Omental fat pad (tissue), 4 donors: Measurements from ENCODE around the gene CTSC. TPM values are rescaled to one million over a fixed set of nuclear protein-coding genes. Genes with fewer than 3 reads are reported as not detected.

ENCODE experiments used
- ATAC-seq: fragments of 150-250 bp; one replicate; pipeline ENCODE4 v1.9.1; 2016; ENCODE audit warnings: mild to moderate bottlenecking, moderate library complexity; ENCODE audit not compliant: low FRiP score
- DNase-seq: peaks from one replicate; pipeline ENCODE4 v3.0.0-alpha.2; 2019; ENCODE audit warnings: low spot score
- total RNA-seq, 4 donors: library from RNA; depleted of rRNA; stranded (reverse); fragments of >200 nt; gene quantifications; one replicate each; pipeline ENCODE4 v1.1.0, GENCODE V29; 2016
- TF ChIP-seq, protein P1 (sequence below), 3 donors: fragments of 450-650 bp; IDR thresholded peaks; one replicate each; pipeline ENCODE4 v1.5.1; 2016 to 2017; ENCODE audit warnings: antibody characterized with exemption in 3 of 3, mild to moderate bottlenecking in 3 of 3, moderate library complexity in 2 of 3

The CTSC gene
- total RNA-seq, 4 donors from 2014 or later: 136 to 234 (median 166) TPM

DNA sequence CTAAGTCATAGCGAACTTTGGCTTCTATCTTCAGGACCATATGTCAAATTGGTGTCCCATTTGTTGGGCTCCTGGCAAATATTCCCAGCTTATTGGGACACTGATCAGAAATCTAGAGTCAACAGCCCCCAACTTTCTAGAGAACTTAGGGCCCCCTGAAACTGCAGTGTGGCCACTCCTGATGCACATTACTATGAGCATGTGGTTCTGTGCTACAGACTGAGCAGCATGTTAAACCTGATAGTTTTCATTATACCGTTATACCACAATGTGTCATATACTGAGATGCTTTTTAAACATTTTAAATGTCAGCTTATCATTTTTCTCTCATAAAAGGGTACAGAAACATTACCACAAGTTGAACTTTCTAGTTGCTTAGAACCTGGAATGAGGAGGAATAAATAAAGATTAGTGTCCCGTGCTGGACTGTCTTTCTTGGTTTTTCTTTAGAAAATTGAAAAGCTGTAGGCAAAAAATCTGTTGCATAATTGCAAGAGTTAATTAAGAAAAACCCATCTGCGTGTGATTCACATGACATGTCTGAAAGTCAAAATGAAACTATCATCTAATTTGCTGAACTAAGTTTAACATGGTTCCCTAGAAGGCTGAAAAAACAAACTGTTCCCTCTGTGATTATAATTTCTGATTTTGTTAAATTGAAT, 16.4 kb upstream of the CTSC start:
- TF ChIP-seq, protein P1, sequence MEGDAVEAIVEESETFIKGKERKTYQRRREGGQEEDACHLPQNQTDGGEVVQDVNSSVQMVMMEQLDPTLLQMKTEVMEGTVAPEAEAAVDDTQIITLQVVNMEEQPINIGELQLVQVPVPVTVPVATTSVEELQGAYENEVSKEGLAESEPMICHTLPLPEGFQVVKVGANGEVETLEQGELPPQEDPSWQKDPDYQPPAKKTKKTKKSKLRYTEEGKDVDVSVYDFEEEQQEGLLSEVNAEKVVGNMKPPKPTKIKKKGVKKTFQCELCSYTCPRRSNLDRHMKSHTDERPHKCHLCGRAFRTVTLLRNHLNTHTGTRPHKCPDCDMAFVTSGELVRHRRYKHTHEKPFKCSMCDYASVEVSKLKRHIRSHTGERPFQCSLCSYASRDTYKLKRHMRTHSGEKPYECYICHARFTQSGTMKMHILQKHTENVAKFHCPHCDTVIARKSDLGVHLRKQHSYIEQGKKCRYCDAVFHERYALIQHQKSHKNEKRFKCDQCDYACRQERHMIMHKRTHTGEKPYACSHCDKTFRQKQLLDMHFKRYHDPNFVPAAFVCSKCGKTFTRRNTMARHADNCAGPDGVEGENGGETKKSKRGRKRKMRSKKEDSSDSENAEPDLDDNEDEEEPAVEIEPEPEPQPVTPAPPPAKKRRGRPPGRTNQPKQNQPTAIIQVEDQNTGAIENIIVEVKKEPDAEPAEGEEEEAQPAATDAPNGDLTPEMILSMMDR (IDR thresholded peaks at IDR 0.05): no peak
- DNase-seq (no peak), ATAC-seq (no peak)

DNA sequence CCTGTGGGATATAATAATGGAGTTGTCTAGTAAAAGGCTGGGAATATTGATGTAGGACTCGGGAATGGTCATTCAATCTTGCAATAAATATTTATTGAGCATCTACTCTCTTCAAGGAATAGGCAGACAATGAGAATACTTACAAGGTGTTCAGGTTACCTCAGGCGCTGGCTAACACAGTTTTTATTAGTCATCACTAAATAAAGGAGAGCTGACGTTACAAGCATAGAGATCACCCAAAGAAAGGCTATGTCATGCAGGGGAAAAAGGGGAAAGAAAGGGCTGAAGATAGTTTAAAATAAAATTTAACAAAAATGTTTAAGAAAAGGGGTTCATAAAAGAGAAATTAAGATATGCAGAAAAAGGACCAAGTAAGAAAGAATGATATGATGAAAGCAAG, 15.8 kb upstream of the CTSC start:
- ATAC-seq (no peak), DNase-seq (no peak)
- TF ChIP-seq, protein P1 (IDR thresholded peaks at IDR 0.05): no peak

DNA sequence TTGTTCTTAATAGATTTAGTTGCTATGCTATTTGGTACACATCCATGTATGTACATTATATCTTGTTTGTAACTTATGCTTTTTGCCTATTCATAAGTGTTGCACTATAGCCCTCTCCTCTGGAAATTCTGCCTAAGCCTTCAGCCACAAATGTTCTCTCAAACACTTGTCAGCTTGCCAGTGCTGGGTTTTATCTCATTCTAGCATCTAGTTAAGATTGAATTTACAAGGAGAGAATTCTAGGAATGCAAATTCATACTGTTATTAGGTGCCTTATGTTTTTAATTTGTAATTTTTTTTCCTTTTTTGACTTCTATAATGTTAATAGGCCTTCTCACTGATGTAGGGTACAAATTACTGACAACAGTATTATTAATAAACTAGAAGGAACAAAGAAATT, 14.6 kb upstream of the CTSC start:
- TF ChIP-seq, protein P1 (IDR thresholded peaks at IDR 0.05): no peak
- no peak for ATAC-seq
- DNase-seq: no peak

DNA sequence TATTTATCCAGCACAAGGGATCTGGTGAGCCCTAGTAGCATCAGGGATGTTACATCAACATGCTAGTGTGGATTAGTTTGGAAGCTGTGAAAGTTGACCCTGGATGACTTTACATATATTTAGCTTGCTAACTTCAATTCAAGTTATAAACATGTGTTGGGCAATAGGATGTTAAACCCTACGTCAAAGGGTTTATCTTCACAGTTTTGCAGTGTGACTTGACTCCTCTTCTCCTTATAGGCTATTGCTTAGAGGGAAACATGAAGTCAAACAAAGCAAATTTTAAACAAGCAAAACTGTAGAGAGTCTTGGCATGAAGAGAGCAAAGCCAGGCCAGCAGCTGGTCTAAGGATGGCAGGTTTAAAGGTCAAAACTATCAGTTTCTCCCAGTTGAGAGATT, 11.3 kb upstream of the CTSC start:
- no peak for ATAC-seq
- TF ChIP-seq, protein P1 (IDR thresholded peaks at IDR 0.05): no peak
- DNase-seq: no peak

DNA sequence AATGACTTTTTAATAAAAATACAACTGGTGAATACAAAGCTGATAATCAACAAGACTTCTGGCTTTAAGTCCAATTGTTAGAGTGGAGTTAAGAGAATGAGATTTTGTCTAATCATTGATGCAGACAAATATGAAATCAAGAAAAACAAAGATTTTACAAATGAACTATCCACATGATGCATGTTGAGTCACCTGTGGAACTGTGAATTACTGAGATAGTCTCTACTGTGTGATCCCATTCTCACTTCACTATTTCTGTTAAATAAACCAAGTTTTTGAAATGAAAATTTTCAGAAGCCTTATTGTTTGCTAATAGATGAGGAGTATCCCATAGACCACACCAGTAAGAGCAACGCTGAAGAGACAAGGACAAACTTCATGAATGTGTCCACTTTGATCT, 8.4 kb upstream of the CTSC start:
- ATAC-seq: no peak
- no peak for DNase-seq
- TF ChIP-seq, protein P1 (IDR thresholded peaks at IDR 0.05): no peak

DNA sequence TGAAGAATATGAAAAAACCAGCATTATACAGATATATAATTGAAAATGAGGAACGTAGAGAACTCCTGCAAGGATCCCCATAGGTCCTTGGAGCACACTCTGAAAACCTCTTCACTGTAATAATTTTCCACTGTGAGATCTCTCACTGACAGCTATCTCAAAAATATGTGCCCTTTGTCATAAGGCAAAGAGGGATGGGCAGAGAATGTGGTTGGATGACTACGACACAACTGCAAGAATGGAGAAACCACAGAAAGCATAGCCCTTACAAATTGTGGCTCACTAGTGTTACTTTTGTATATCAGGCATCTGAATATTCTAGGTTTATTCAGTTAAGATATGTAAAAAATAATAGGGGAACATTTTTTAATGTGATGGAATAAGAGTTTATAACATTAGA, 7.9 kb upstream of the CTSC start:
- TF ChIP-seq, protein P1 (IDR thresholded peaks at IDR 0.05): no peak
- DNase-seq (no peak), ATAC-seq (no peak)

DNA sequence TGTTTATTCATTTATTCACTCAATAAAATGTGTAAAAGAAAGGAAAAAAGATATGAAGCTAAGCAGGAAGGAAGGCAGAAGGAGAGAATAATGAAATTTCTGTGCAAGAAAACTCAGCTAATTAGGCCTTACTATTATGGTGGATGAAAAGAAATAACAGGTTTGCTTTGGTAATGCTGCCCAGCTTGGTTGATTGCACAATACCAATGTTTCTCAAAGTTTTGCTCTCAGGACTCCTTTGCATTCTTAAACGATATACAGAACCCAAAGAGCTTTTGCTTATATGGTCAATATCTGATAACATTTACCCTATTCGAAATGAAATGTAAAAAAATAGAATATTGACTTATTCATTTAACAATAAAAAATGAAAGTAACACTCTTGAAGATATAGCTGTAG, 7.3 kb upstream of the CTSC start:
- TF ChIP-seq, protein P1 (IDR thresholded peaks at IDR 0.05): no peak
- ATAC-seq (no peak), DNase-seq (no peak)
